HepG2 (cell line): ENCODE data around the gene DBNDD2.

Experiments
- FOXJ3 ChIP-seq: sonication (generic); formaldehyde crosslinking; IDR thresholded peaks from 2 replicates; pipeline ENCODE4 v1.4.0; 2020; ENCODE audit warnings: missing genetic modification reagents, mild to moderate bottlenecking, borderline replicate concordance
- HNRNPH1 ChIP-seq: fragments of 200-400 bp; formaldehyde crosslinking; optimal IDR thresholded peaks from 2 replicates; pipeline ENCODE3; 2017; ENCODE audit warnings: mild to moderate bottlenecking, low read depth, low read length
- RARG ChIP-seq: sonication (generic); formaldehyde crosslinking; IDR thresholded peaks from 2 replicates; pipeline ENCODE4 v1.4.0; 2020; ENCODE audit warnings: low read depth, mild to moderate bottlenecking, missing genetic modification reagents

DNA sequence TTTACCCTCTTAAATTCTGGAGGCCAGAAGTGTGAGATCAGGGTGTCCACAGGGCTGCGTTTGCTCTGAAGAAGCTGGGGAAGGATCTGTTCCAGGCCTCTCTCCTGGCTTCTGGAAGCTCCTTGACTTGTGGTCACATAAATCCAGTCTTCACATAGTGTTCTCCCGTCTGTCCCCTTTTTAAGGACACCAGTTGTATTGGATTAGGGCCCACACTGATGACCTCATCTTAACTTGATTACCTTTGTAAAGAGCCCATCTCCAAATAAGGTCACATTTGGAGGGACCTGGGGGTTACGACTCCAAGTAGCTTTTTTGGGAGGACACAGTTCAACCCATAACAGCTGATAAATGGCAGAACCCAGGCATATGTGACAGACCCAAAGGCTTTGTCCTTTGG is 41.4 kb downstream of the DBNDD2 start:
- no peak for TF ChIP-seq FOXJ3 (CRISPR knock-in tag)
- no peak for TF ChIP-seq RARG
- TF ChIP-seq HNRNPH1 = no peak
